Upper lobe of right lung (tissue), 1 donor: ENCODE measurements around the gene RCOR2. TPM values are rescaled to one million over a fixed set of nuclear protein-coding genes. Genes with fewer than 3 reads are reported as not detected.
A peak's percentile ranks its signal among the peaks of the same experiment; 100 is the strongest.

ENCODE experiments used
- ATAC-seq: fragments of 200-7000 bp; cut with Tn5 transposase; one replicate; pipeline ENCODE4 v1.9.1; 2020; ENCODE audit warnings: mild to moderate bottlenecking, moderate library complexity
- DNase-seq: peaks from one replicate; pipeline ENCODE4 v3.0.0-alpha.2; 2020
- H3K27ac ChIP-seq: fragments of 200-600 bp; one replicate; pipeline ENCODE4 v1.8.0; 2022
- H3K27me3 ChIP-seq: fragments of 200-600 bp; one replicate; pipeline ENCODE4 v1.8.0; 2022; ENCODE audit warnings: mild to moderate bottlenecking
- H3K36me3 ChIP-seq: fragments of 200-600 bp; one replicate; pipeline ENCODE4 v1.8.0; 2022
- H3K4me1 ChIP-seq: fragments of 200-600 bp; one replicate; pipeline ENCODE4 v1.8.0; 2022
- H3K4me3 ChIP-seq: fragments of 200-600 bp; one replicate; pipeline ENCODE4 v1.8.0; 2022; ENCODE audit warnings: mild to moderate bottlenecking
- H3K9me3 ChIP-seq: fragments of 200-600 bp; one replicate; pipeline ENCODE4 v1.8.0; 2022
- CTCF ChIP-seq: fragments of 200-600 bp; IDR thresholded peaks from one replicate; pipeline ENCODE4 v1.8.0; 2022; ENCODE audit warnings: antibody characterized with exemption
- intact Hi-C: fragments of 100-400 bp; cut with DNase I; formaldehyde crosslinking; loops from one replicate; pipeline ENCODE4 v1.11.0; 2022
- total RNA-seq: library from RNA; stranded (reverse); fragmentation: NEBNext Ultra II Directional; extraction: Animal tissue kit (Norgen Biotek cat#: 25700); gene quantifications from one replicate; pipeline ENCODE4 v1.2.1, GENCODE V29; 2021
- donor health status: DM: no; HTN: yes; CAD: no; lungs with severe emphysema.

Gene RCOR2
- total RNA-seq, 1 donor from 2014 or later: 0.69 TPM

GRCh38 chr11:63876616-63877015 is 40.3 kb downstream of the RCOR2 start:
- intact Hi-C loops: no loop called here
- H3K27ac ChIP-seq: no peak overlapping the region
- TF ChIP-seq CTCF: no peak
- no peak for ATAC-seq
- no peak for DNase-seq
- H3K4me1 ChIP-seq: peaks cover 54% of the 10 kb centered on the region
- H3K9me3 ChIP-seq: no peaks in the 10 kb centered on the region
- H3K4me3 ChIP-seq: no peak overlapping the region
- no peaks in the 10 kb centered on the region for H3K27me3 ChIP-seq
- no peaks in the 10 kb centered on the region for H3K36me3 ChIP-seq

- H3K27me3 ChIP-seq: no peaks in the 10 kb centered on the region
- intact Hi-C loops: no loop called here
- TF ChIP-seq CTCF: no peak
- H3K4me3 ChIP-seq: no peak overlapping the region
- H3K27ac ChIP-seq: no peak overlapping the region
- ATAC-seq: no peak
- H3K36me3 ChIP-seq: no peaks in the 10 kb centered on the region
- H3K4me1 ChIP-seq: peaks cover 55% of the 10 kb centered on the region
- no peaks in the 10 kb centered on the region for H3K9me3 ChIP-seq
- no peak for DNase-seq
Measured at GRCh38 chr11:63875506-63876065, 41.4 kb downstream of the RCOR2 start.

GRCh38 chr11:63874511-63874910 is 42.5 kb downstream of the RCOR2 start:
- ATAC-seq (no peak), DNase-seq (no peak)
- Histone ChIP-seq H3K4me3 (no peak overlapping the region), H3K36me3 (no peaks in the 10 kb centered on the region), H3K27ac (no peak overlapping the region), H3K27me3 (no peaks in the 10 kb centered on the region), H3K9me3 (no peaks in the 10 kb centered on the region), H3K4me1 (peaks cover 56% of the 10 kb centered on the region)
- intact Hi-C loops: no loop called here
- TF ChIP-seq CTCF: no peak

- DNase-seq: no peak
- Histone ChIP-seq H3K4me1 (peaks cover 68% of the 10 kb centered on the region), H3K36me3 (no peaks in the 10 kb centered on the region), H3K9me3 (no peaks in the 10 kb centered on the region), H3K27ac (peak overlapping the region; percentile 30), H3K4me3 (no peak overlapping the region), H3K27me3 (no peaks in the 10 kb centered on the region)
- intact Hi-C loops: no loop called here
- no peak for TF ChIP-seq CTCF
- ATAC-seq: no peak
Measured at GRCh38 chr11:63873311-63873710, 43.7 kb downstream of the RCOR2 start.

GRCh38 chr11:63872800-63873197 is 44.2 kb downstream of the RCOR2 start:
- Histone ChIP-seq H3K36me3 (no peaks in the 10 kb centered on the region), H3K27ac (peak overlapping the region; percentile 30), H3K27me3 (no peaks in the 10 kb centered on the region), H3K9me3 (no peaks in the 10 kb centered on the region), H3K4me1 (peaks cover 70% of the 10 kb centered on the region), H3K4me3 (no peak overlapping the region)
- ATAC-seq (peak; percentile 4), DNase-seq (no peak)
- TF ChIP-seq CTCF: no peak
- intact Hi-C loops: no loop called here
